ENCODE data around the gene KDM6A.

Gene KDM6A

DNA sequence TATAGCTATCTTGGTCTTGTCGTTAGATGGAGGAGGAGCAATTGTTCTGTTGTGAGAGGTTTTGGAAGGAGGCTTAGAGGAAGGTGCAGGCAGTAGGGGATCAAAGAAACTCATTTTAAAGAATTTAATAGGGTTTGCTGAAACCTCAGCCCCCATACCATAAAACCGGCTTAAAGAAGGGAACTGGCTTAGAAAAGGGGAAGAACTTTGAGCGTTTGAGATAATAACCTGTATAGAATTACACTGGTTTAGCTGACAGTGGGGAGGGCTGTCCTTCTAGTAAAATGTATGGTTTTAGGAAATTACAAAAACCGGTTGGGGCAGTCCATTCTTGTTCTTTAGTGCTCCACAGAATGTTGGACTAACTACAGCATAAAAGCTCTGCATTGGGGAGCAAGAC, 128.1 kb downstream of the KDM6A start:
- H3K36me3 ChIP-seq (ENCODE audit: insufficient read depth, low read length): no peaks in the 10 kb centered on the region; the same call in 1 of the 2 replicates
- no peaks in the 10 kb centered on the region for H3K9me2 ChIP-seq (ENCODE audit: low read depth, low read length)
- H3K9me3 ChIP-seq (ENCODE audit: low read length): no peaks in the 10 kb centered on the region
- peaks cover 22% of the 10 kb centered on the region for H3K4me1 ChIP-seq (ENCODE audit: insufficient read depth, low read length, severe bottlenecking)
- no peaks in the 10 kb centered on the region for H3K27me3 ChIP-seq (ENCODE audit: insufficient read depth, low read length)
- H3K4me2 ChIP-seq (ENCODE audit: low read length): no peak overlapping the region; the same call in 1 of the 2 replicates
- no peak overlapping the region for H3K9ac ChIP-seq (ENCODE audit: low read length)
- H3K4me3 ChIP-seq (ENCODE audit: low read depth, low read length, poor library complexity, severe bottlenecking): no peak overlapping the region
- H4K20me1 ChIP-seq (ENCODE audit: insufficient read depth, low read length): no peaks in the 10 kb centered on the region
- H2AFZ ChIP-seq (ENCODE audit: low read length): no peak overlapping the region
- no peak overlapping the region for H3K27ac ChIP-seq (ENCODE audit: low read depth, low read length, poor library complexity, severe bottlenecking)
- no peaks in the 10 kb centered on the region for H3K79me2 ChIP-seq (ENCODE audit: insufficient read depth, low read length)
- TF ChIP-seq, protein P1, sequence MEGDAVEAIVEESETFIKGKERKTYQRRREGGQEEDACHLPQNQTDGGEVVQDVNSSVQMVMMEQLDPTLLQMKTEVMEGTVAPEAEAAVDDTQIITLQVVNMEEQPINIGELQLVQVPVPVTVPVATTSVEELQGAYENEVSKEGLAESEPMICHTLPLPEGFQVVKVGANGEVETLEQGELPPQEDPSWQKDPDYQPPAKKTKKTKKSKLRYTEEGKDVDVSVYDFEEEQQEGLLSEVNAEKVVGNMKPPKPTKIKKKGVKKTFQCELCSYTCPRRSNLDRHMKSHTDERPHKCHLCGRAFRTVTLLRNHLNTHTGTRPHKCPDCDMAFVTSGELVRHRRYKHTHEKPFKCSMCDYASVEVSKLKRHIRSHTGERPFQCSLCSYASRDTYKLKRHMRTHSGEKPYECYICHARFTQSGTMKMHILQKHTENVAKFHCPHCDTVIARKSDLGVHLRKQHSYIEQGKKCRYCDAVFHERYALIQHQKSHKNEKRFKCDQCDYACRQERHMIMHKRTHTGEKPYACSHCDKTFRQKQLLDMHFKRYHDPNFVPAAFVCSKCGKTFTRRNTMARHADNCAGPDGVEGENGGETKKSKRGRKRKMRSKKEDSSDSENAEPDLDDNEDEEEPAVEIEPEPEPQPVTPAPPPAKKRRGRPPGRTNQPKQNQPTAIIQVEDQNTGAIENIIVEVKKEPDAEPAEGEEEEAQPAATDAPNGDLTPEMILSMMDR (IDR thresholded peaks at IDR 0.05; ENCODE audit: low read length): no peak
- no peak for TF ChIP-seq EZH2 (IDR thresholded peaks at IDR 0.05; ENCODE audit: borderline replicate concordance, low read length)
- no peaks in the 10 kb centered on the region for H3F3A ChIP-seq (ENCODE audit: insufficient read depth, low read length)

DNA sequence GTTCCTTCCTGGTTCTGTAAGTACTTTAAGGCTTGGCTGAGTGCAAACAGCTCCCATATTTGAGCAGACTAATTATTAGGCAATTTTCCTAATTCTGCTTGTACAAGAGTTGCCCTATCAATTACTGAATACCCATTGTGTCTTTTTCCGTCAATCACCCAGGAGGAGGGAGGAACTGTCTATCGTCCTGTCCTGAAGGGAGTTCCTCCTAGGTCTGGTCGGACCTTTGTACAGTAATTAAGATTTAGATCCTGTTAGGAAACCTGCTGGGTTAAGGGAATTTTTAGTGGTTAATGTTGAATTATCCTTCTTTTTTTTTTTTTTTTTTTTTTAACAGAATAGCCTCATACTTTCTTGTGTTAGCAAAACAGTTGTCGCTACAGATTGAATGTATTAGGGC, 130.1 kb downstream of the KDM6A start:
- no peak overlapping the region for H3K4me2 ChIP-seq (ENCODE audit: low read length)
- H3K4me3 ChIP-seq (ENCODE audit: low read depth, low read length, poor library complexity, severe bottlenecking): no peak overlapping the region
- no peaks in the 10 kb centered on the region for H3K9me2 ChIP-seq (ENCODE audit: low read depth, low read length)
- H3K36me3 ChIP-seq (ENCODE audit: insufficient read depth, low read length): no peaks in the 10 kb centered on the region; the same call in 1 of the 2 replicates
- H3K27ac ChIP-seq (ENCODE audit: low read depth, low read length, poor library complexity, severe bottlenecking): no peak overlapping the region
- H3K27me3 ChIP-seq (ENCODE audit: insufficient read depth, low read length): no peaks in the 10 kb centered on the region
- TF ChIP-seq, protein P1 (IDR thresholded peaks at IDR 0.05; ENCODE audit: low read length): no peak
- TF ChIP-seq EZH2 (IDR thresholded peaks at IDR 0.05; ENCODE audit: borderline replicate concordance, low read length): no peak
- no peak overlapping the region for H3K9ac ChIP-seq (ENCODE audit: low read length)
- no peaks in the 10 kb centered on the region for H3F3A ChIP-seq (ENCODE audit: insufficient read depth, low read length)
- H2AFZ ChIP-seq (ENCODE audit: low read length): no peak overlapping the region
- H4K20me1 ChIP-seq (ENCODE audit: insufficient read depth, low read length): no peaks in the 10 kb centered on the region
- peaks cover 18% of the 10 kb centered on the region for H3K4me1 ChIP-seq (ENCODE audit: insufficient read depth, low read length, severe bottlenecking)
- H3K9me3 ChIP-seq (ENCODE audit: low read length): no peaks in the 10 kb centered on the region
- H3K79me2 ChIP-seq (ENCODE audit: insufficient read depth, low read length): no peaks in the 10 kb centered on the region

DNA sequence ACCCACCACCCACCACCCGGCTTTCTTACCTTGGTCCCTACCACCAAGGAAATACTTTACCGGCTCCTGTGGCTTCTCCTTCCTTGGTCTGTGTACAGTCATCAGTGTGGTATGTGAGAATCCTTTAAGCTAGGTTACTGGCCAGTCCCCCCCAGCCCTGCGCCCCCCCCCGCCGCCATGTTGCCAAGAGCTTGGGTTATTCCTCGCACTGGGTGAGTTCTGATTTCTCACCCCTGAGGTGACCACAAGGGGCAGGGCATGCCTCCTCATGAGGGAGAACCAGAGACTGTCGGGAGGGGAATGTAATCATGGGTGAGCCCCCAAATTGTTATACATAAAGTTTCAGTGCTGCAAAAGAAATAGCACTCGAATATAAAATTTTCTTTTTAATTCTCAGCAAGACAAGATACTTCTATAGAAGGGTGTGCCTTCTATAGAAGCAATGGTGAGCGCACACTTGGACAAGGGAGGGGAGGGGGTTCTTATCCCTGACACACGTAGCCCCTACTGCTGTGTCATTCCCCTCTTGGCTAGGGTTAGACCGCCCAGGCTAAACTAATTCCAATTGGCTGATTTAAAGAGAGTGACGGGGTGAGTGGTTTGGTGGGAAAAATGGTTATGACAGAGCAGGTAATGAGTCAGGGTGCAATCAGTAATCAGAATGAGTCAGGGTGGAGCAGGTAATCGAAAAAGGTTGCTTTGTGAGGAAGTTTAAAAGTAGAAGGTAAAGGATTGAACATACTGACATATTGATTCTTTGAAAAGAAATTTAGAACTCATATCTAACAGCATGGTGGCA, 133.2 kb downstream of the KDM6A start:
- no peaks in the 10 kb centered on the region for H3K79me2 ChIP-seq (ENCODE audit: insufficient read depth, low read length)
- no peak overlapping the region for H3K9ac ChIP-seq (ENCODE audit: low read length)
- H3F3A ChIP-seq (ENCODE audit: insufficient read depth, low read length): no peaks in the 10 kb centered on the region
- no peaks in the 10 kb centered on the region for H3K9me2 ChIP-seq (ENCODE audit: low read depth, low read length)
- no peak overlapping the region for H2AFZ ChIP-seq (ENCODE audit: low read length)
- no peak overlapping the region for H3K4me3 ChIP-seq (ENCODE audit: low read depth, low read length, poor library complexity, severe bottlenecking)
- no peak overlapping the region for H3K27ac ChIP-seq (ENCODE audit: low read depth, low read length, poor library complexity, severe bottlenecking)
- no peak overlapping the region for H3K4me2 ChIP-seq (ENCODE audit: low read length)
- no peaks in the 10 kb centered on the region for H4K20me1 ChIP-seq (ENCODE audit: insufficient read depth, low read length)
- no peaks in the 10 kb centered on the region for H3K27me3 ChIP-seq (ENCODE audit: insufficient read depth, low read length)
- H3K4me1 ChIP-seq (ENCODE audit: insufficient read depth, low read length, severe bottlenecking): peaks cover 12% of the 10 kb centered on the region
- TF ChIP-seq, protein P1 (IDR thresholded peaks at IDR 0.05; ENCODE audit: low read length): no peak
- no peak for TF ChIP-seq EZH2 (IDR thresholded peaks at IDR 0.05; ENCODE audit: borderline replicate concordance, low read length)
- H3K36me3 ChIP-seq (ENCODE audit: insufficient read depth, low read length): no peaks in the 10 kb centered on the region; the same call in 1 of the 2 replicates
- H3K9me3 ChIP-seq (ENCODE audit: low read length): no peaks in the 10 kb centered on the region
